HG03575 (cell line): ENCODE results near the gene TLX1.

ENCODE experiments used
- ATAC-seq: cut with Tn5 transposase; IDR thresholded peaks from one replicate; pipeline ENCODE4 v1.9.1; 2021; ENCODE audit not compliant: unreplicated experiment, insufficient number of reproducible peaks, low FRiP score; ENCODE audit errors: extremely low read depth

TLX1 gene

DNA sequence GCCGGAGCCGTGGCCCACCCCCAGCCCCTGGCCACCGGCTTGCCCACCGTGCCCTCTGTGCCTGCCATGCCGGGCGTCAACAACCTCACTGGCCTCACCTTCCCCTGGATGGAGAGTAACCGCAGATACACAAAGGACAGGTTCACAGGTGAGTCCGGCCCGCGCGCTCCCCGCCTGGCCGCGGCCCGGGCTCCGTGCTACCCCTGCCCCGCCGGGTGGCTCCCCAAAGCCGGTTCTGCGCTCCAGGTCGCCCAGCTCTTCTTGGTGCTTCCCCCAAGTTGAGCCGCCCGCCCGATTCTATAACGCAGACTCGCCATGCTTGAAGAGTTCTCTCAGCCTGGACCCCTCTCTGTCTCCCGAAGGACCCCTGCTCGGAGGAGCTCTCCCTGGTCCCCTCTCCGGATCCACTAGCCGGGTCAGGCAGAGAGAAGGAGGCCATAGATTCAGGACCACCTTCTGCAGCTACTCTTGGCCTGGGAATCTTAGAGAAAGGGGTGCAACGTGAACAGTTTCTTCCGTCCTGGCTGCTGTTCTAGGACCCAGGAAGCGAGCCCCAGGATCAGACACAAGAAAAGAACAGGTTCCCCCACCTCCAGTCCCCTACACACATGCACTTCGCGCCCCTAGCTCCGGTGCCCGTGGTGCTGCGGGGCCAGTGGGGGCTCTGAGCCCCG, 999 bp downstream of the TLX1 start:
- no peak for ATAC-seq

- ATAC-seq, result no peak
Measured at GRCh38 chr10:101132636-101133473, 1.8 kb downstream of the TLX1 start.

- ATAC-seq, result no peak
Measured at GRCh38 chr10:101133489-101134298, 2.6 kb downstream of the TLX1 start.

- no peak for ATAC-seq
Measured at GRCh38 chr10:101134299-101135127, 3.4 kb downstream of the TLX1 start.

- ATAC-seq, result no peak
Measured at GRCh38 chr10:101135141-101136006, 4.3 kb downstream of the TLX1 start.

- no peak for ATAC-seq
Measured at GRCh38 chr10:101136007-101136707, 5.1 kb downstream of the TLX1 start.

DNA sequence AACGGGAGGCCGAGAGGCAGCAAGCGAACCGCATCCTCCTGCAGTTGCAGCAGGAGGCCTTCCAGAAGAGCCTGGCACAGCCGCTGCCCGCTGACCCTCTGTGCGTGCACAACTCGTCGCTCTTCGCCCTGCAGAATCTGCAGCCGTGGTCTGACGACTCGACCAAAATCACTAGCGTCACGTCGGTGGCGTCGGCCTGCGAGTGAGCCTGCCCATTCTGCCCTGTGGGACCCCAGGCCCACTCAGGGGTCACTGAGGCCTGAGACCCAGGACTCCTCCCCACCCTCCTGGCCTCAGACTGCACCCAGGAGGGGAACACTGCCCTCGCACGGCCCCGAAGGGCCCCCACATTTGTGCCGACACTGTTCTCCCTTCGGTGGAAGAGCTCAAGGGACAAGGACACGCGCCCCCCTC, 5.6 kb downstream of the TLX1 start:
- no peak for ATAC-seq

DNA sequence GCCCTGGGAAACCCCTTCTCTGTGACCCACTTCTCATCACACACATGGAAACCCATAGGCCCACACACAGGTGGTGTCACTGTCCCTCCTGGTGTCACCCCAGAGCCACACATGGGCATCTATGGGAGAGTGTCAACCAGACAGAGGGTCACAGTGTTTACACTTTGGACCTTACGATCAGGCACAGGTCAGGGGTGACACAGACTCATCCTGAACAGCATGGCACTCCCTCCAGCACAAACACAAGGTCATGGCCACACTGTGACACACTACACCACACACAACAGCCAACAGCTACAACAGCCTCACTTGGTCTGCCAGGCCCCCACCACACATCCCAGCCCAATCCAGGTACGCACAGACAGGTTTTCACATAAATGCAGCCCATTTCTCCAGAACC, 6.2 kb downstream of the TLX1 start:
- ATAC-seq, result no peak

GRCh38 chr10:101138788-101139420, 7.8 kb downstream of the TLX1 start:
- no peak for ATAC-seq

GRCh38 chr10:101139421-101139911, 8.4 kb downstream of the TLX1 start:
- ATAC-seq, result no peak

DNA sequence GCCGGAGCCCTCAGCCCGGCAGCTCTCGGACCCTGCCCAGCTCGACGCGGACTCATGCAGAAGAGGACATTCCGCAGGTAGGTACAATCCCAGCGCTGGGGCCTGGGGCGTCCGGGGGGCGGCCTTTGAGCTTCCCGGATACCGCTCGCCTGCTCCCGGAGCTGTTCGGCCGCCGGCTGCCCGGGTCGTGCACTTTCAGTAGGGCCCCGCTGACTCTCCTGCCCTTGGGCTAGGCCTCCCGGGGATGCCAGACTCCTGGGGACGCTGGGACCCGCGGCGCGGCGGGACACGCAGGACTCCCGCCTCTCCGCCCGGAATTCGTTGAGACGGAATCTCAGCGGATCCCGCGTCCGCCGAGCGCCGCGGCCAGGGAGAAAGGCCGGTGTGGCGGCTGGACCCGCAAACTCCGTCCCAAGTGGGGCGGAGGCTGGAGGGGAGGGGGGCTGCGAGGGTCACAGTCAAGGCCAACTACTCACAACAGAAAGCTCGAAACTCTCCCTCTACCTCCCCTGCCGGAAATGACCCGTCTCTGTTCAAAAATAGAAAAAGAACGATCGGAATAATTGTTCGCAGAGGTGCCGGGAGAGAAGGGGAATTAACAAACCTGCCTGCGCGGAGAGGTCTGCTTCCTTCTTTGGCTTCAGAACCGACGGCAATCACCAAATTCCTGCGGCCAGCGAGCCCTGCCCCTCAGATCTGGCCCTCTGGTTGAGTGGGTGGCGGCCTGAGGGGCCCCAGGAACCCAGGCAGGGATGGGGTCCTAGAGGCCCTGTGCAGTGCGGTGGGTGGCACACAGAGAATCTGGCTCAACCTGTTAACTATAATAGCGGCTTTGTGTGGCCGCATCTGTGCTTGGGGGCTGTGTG, 9.2 kb downstream of the TLX1 start:
- ATAC-seq, result no peak

DNA sequence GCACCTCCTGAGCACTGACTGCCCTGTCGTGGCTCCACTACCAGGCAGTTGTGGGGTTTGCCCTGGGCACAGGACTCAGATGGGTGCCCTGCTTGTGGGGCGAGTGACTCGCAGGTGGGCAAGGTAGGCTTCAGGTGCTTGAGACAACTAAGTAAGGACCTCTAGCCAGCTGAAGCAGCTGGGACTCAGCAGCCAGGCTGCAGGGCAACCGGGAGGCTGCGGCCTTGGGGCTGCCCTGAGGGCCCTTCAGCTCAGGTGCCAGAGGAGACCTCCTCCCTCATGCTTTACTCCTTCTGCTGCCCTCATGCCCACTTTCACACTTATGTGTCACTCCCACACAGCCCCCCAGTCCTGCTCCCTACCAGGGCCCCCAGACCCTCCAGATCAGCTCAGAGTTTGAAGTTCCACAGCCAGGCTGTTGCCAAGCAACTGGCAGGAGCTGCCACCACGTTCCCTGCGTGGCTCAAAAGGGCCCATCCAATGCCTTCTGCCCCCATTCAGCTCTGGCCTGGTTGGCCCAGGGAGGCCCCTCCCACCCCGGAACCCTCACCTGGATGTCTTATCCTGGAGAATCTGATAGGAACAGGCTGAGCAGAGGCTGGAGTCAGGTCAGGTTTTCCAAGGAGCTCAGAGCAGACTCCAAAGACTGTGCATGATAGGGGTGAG, 10.0 kb downstream of the TLX1 start:
- no peak for ATAC-seq

DNA sequence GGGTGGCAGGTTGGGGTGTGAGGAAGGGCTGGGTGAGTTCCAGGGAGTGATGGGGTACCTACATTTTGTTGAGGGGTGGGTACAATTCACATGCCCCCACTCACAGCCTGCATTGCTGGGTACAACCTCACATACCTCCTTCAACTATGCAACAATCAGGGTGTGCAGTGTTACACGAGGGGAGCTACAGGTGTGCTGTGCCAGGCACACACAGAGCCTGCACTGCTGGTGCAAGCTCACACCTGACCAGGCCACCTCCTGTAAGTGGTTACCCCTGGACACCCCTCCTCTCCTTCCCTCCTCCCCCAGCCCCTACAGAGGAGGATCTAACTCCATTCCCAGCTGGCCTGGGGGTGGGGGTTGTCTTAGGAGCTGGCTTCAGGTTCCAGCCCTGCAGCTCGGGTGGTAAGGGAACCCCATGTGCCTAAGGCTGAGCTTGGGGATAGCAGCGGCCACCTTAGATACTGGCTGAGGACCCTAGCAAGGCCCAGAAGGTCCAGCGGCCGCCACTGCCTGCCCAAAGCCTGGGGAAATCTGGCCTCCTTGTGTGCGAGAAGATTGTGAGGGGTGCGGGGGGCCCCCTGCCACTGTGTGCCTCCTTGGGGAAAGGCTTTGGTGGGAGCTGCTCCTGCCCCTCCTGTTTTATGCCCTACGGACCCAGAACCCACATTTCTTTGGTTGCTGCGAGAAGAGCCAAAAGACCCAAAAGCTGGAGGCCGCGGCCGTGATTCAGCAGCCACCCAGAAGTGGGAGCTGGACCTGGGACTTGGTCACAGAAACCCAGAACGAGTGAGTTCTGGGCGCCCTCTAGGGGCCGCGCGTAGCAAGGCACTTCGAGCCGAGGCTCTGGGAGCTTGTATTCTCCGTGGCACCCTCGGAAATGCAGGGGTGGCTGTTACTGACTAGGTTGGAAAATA, 10.8 kb downstream of the TLX1 start:
- no peak for ATAC-seq

- ATAC-seq, result no peak
Measured at GRCh38 chr10:101142533-101143344, 11.6 kb downstream of the TLX1 start.
